ENCODE data around the gene DMRT1.
A peak's percentile ranks its signal among the peaks of the same experiment; 100 is the strongest.

DMRT1 gene

DNA sequence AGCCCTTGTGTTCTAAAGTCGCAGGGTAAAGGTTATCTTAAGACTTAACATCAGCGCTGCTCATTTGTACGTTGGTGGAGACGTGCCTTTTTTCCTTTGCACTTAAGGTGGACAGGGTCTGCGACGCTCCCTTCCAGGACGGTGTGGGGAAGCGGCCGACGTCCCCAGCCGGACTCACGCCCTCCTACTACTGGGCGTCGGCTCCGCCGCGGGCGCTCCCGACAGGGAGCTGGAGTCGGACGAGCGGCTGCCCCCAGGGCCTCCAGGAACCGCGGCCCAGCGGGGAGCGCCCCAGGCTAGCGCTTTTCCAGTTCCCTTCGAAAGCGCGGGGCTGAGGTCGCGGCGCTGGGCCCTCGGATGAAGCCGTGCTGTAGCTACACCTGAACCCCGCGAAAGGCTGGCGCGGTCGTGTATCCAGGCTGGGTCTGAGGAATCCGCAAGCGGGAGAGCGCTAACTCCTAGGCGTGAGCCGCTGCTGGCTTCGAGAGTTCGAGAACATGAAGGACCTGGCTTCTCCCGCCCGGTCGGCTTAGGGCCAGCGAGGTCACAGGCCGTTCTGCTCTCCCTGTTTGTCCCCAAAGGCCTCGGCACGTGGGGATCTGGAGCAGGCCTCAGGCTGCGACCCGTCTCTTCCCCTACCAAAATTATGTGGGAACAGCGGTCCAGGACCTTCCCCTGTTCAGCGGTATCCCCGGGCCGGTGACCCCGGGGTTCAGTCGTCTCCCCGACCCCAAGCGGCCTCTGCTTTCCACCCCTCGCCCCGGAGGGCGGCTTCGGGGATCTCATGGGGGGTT, 131.2 kb downstream of the DMRT1 start:
- peak; percentile 38 for DNase-seq
- Mint-ChIP-seq H3K27me3 (ENCODE audit: low read depth, poor library complexity) (peaks cover 98% of the 10 kb centered on the region), H3K36me3 (ENCODE audit: low read depth) (no peaks in the 10 kb centered on the region), H3K4me1 (peaks cover 65% of the 10 kb centered on the region), H3K4me3 (peak overlapping the region; percentile 80), H3K9me3 (no peaks in the 10 kb centered on the region), H3K27ac (no peak overlapping the region)
- TF ChIP-seq, protein P1, sequence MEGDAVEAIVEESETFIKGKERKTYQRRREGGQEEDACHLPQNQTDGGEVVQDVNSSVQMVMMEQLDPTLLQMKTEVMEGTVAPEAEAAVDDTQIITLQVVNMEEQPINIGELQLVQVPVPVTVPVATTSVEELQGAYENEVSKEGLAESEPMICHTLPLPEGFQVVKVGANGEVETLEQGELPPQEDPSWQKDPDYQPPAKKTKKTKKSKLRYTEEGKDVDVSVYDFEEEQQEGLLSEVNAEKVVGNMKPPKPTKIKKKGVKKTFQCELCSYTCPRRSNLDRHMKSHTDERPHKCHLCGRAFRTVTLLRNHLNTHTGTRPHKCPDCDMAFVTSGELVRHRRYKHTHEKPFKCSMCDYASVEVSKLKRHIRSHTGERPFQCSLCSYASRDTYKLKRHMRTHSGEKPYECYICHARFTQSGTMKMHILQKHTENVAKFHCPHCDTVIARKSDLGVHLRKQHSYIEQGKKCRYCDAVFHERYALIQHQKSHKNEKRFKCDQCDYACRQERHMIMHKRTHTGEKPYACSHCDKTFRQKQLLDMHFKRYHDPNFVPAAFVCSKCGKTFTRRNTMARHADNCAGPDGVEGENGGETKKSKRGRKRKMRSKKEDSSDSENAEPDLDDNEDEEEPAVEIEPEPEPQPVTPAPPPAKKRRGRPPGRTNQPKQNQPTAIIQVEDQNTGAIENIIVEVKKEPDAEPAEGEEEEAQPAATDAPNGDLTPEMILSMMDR (IDR thresholded peaks at IDR 0.05) = no peak

DNA sequence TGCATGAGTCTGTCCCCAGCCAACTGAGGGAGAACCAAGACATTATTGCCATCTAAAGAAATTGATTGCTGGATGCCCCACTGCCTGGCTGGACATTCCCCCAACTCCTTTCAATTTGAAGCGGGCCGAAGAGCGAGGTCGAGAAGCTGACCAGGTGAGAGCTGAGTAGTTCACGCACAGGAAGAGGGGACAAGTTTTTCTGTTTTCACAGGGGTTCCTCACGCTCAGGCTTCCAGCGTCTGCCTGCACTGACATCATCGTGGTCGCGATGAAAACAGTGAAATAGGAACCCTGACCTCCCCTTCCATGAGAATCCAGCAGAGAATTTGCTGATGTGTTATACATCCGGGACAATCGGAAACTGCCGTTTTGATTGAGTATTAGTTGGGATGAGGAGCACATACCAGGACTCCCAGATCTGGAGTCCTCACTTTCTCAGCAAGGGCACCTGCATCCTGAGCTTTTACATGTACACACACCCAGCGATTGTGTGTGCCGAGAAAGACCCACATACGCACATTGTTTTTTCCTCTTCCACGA, 131.9 kb downstream of the DMRT1 start:
- Mint-ChIP-seq H3K4me1 (peaks cover 58% of the 10 kb centered on the region), H3K36me3 (ENCODE audit: low read depth) (no peaks in the 10 kb centered on the region), H3K4me3 (peak overlapping the region; percentile 80), H3K9me3 (no peaks in the 10 kb centered on the region), H3K27me3 (ENCODE audit: low read depth, poor library complexity) (peaks cover 98% of the 10 kb centered on the region), H3K27ac (no peak overlapping the region)
- TF ChIP-seq, protein P1 (IDR thresholded peaks at IDR 0.05) = no peak
- DNase-seq = no peak

DNA sequence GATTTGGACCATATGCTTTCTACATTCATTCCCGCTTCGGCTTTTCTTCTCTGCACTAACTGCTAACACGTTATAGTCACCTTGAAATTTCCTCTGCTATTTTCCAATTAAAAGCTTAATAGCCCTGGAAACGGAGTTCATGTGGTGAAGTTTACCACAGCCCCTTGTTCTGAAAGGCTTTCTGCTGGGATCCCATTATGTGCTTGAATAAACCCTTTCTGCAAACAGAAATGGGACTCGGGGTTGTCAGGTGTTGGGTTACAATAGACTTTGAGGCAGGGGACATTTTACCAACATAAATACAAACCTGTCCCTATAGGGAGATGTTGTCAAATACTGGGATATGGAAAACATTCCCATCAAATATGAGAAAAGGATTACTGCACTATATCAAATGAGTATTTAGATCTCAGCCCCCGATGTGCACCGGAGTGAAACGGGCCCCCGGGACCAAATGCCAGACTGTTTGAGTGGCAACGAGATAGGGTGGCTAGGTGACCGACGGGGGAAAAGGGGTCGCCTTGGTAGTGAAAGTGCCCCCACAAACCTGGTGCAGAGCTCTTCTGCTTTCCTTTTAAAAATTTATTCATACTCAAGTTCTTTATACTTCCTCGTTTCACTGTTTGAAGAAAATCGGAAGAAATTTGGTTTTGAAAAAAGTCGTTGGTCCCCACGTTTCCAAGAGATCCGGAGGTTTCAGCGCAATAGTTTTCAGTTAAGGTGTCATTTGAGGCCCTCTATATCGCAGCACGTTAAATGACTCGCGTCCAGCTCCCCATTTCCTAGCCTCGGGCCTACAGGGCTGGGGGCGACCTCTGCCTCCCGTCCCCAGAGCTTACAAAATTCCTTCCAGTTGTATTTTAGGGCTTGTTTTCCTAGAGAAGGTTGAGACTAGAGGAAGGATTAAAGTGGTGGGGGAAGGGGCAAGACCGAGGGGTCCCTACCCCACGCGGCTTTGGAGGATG, 132.8 kb downstream of the DMRT1 start:
- Mint-ChIP-seq H3K9me3 (no peaks in the 10 kb centered on the region), H3K4me3 (peak overlapping the region; percentile 80), H3K27me3 (ENCODE audit: low read depth, poor library complexity) (peaks cover 98% of the 10 kb centered on the region), H3K27ac (no peak overlapping the region), H3K4me1 (peaks cover 54% of the 10 kb centered on the region), H3K36me3 (ENCODE audit: low read depth) (no peaks in the 10 kb centered on the region)
- DNase-seq = no peak
- TF ChIP-seq, protein P1 (IDR thresholded peaks at IDR 0.05) = no peak

DNA sequence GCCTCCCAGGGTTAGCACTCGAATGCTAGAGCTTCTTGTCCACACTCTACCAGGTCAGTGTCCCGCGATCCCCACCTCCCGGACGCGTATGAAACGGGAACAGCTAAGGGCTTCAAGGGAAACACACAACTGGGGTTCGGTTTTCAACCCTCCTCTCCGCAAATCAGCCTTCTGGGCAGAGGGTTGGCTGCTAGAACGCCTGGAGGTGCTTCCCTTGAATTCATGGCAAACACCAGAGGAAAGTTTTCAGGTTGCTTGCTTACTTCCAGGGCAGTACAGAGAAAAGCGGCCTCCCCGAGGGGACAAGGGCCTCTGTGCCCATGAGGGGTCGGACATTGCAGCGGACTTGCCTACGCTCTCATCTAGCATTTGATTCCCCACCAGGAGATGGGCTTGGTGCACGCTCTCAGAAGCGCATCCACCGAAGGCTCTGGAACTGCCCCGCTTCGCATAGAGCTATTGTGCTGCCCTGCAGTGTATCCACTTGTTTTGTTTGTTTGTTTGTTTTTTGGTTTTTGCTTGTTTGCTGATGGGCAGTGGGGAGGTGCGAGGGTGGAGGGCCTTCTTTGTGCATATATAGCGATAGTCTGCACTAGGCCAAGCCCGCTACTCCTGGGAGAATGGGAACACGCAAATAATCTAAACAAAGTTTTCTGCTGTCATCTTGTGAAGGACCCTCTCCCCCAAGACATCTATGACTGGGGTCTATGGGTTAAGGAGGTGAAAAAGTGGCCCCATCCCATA, 133.7 kb downstream of the DMRT1 start:
- Mint-ChIP-seq H3K36me3 (ENCODE audit: low read depth) (no peaks in the 10 kb centered on the region), H3K4me1 (peaks cover 52% of the 10 kb centered on the region), H3K27ac (no peak overlapping the region), H3K4me3 (peak overlapping the region; percentile 80), H3K9me3 (no peaks in the 10 kb centered on the region), H3K27me3 (ENCODE audit: low read depth, poor library complexity) (peaks cover 98% of the 10 kb centered on the region)
- TF ChIP-seq, protein P1 (IDR thresholded peaks at IDR 0.05) = no peak
- DNase-seq = peak; percentile 42

DNA sequence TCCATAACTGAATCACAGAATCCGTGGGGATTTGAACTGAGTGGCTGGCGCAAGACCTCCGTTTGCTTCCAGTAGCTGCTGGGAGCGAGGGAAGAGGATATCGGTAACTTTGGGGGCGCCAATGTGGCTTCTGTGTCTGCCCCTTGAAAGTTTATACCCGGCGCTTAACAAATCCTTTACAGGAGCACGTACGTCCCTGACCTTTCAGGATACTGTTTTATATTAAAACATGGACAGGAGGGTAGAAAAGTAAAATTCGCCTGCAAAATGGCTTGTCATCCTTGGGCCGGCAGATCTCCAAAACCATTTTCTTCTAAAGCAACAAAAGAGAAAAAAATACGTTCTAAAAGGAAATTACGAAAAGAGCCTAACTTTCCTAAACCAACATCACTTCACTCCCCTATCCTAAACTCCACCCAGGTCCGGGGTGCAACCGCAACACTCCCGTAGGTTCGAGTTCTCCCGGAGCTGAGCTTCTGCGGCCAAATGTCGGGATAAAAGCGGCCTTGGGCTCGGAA, 134.3 kb downstream of the DMRT1 start:
- Mint-ChIP-seq H3K4me3 (peak overlapping the region; percentile 80), H3K9me3 (no peaks in the 10 kb centered on the region), H3K4me1 (peaks cover 53% of the 10 kb centered on the region), H3K27ac (no peak overlapping the region), H3K27me3 (ENCODE audit: low read depth, poor library complexity) (peaks cover 98% of the 10 kb centered on the region), H3K36me3 (ENCODE audit: low read depth) (no peaks in the 10 kb centered on the region)
- TF ChIP-seq, protein P1 (IDR thresholded peaks at IDR 0.05) = no peak
- DNase-seq = no peak
